Loucy (cell line): ENCODE measurements around the gene TTC13.

Experiments
- CTCF ChIP-seq: fragments of 200-600 bp; sonication (generic); conservative IDR thresholded peaks from 2 replicates; pipeline ENCODE4 v1.5.1; 2014; ENCODE audit warnings: mild to moderate bottlenecking, antibody characterized with exemption, low read length
- EZH2phosphoT487 ChIP-seq: fragments of 200-600 bp; IDR thresholded peaks from 2 replicates; pipeline ENCODE4 v1.6.1; 2018; ENCODE audit warnings: antibody characterized with exemption, mild to moderate bottlenecking, moderate library complexity, borderline replicate concordance

DNA sequence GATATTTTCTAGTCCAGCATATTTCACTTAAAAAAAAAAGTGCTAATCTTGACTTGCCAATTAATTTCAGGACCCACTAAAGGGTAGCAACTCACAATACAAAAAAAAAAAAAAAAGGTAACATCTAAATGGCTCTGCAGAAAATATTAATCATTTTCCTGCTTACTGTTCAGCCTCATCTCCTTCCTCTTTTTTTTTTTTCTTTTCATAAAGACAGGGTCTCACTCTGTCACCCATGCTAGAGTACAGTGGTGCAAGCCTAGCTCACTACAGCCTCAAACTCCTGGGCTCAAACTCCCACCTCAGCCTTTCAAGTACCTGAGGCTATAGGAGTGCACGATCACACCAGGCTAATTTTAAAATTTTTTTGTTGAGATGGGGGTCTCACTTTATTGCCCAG lies 30.4 kb downstream of the TTC13 start:
- TF ChIP-seq CTCF (no peak), EZH2phosphoT487 (no peak)
